K562 (cell line): ENCODE data around the gene UQCR11. TPM values are rescaled to one million over a fixed set of nuclear protein-coding genes. Genes with fewer than 3 reads are reported as not detected.
A peak's percentile ranks its signal among the peaks of the same experiment; 100 is the strongest.

Source experiments
- ATAC-seq: fragments of 200-7000 bp; cut with Tn5 transposase; 3 replicates; pipeline ENCODE4 v1.9.1; 2020; ENCODE audit warnings: moderate library complexity
- BruUV-seq: library from RNA; stranded (reverse); fragments of 400-500 nt; replicated peaks from 2 replicates; lab custom pipeline; 2021; lab: Mats Ljungman, UMichigan
- CTCF ChIA-PET: fragments of 300-600 bp; formaldehyde crosslinking; extraction: SDS; loops from one replicate; lab custom pipeline; 2021; ENCODE audit warnings: low intra/inter-chr PET ratio; lab: Yijun Ruan, JAX
- POLR2A ChIA-PET: fragments of 300-600, 350-650 bp; sonication (Branson Sonifier 250); formaldehyde crosslinking; extraction: SDS; loops from one replicate; lab custom pipeline; 2021; ENCODE audit warnings: antibody characterized with exemption, inconsistent platforms; lab: Yijun Ruan, JAX
- DNase-seq, 4 experiments: peaks; one replicate each; pipeline versions ENCODE4 v3.0.0 to v3.0.0-alpha.2; 2011 to 2018; ENCODE audit warnings: low spot score in 3 of 4, mixed read lengths in 3 of 4; ENCODE audit errors: extremely low read depth in 1 of 4
- FAIRE-seq: peaks from 2 replicates; lab custom pipeline; 2011; peaks lifted over from hg19 to GRCh38; lab: Jason Lieb, UNC
- H2AFZ ChIP-seq: 2 replicates; pipeline ENCODE4 v1.6.0; 2011; ENCODE audit warnings: low read depth, low read length, control low read depth, inconsistent platforms
- H3K27ac ChIP-seq: fragments of 200-600 bp; 3 replicates; pipeline ENCODE4 v1.8.0; 2011; ENCODE audit warnings: low read depth, mild to moderate bottlenecking, control low read depth, inconsistent platforms, low read length, moderate library complexity, mixed read lengths; ENCODE audit errors: extremely low read depth
- H3K27me3 ChIP-seq, 2 experiments: fragments of 300-600 bp in 1 of 2; 2 replicates in 1 of 2; 3 replicates in 1 of 2; pipeline versions ENCODE4 v1.6.0 to v1.8.0; 2011; ENCODE audit warnings: inconsistent platforms in 2 of 2, low read length in 2 of 2, mild to moderate bottlenecking in 1 of 2, mixed read lengths in 1 of 2, moderate library complexity in 1 of 2; ENCODE audit not compliant: control insufficient read depth in 2 of 2, insufficient read depth in 2 of 2
- H3K36me3 ChIP-seq: fragments of 300-600 bp; 3 replicates; pipeline ENCODE4 v1.8.0; 2011; ENCODE audit warnings: mild to moderate bottlenecking, low read length, inconsistent platforms; ENCODE audit not compliant: control insufficient read depth, insufficient read depth
- H3K4me1 ChIP-seq, 2 experiments: fragments of 200-600 bp in 1 of 2; replicated peaks in 1 of 2; 2 replicates in 1 of 2; 3 replicates in 1 of 2; pipeline versions ENCODE4 v1.5.1 to v1.8.0; 2011; ENCODE audit warnings: inconsistent platforms in 2 of 2, low read length in 2 of 2, mild to moderate bottlenecking in 1 of 2, mixed read lengths in 1 of 2, moderate library complexity in 1 of 2; ENCODE audit not compliant: control insufficient read depth in 2 of 2, insufficient read depth in 2 of 2
- H3K4me2 ChIP-seq: 2 replicates; pipeline ENCODE4 v1.6.1; 2011; ENCODE audit warnings: low read length, control low read depth, inconsistent platforms, mixed read lengths; ENCODE audit not compliant: insufficient read depth
- H3K4me3 ChIP-seq: fragments of 200-600 bp; sonication (generic), shearing (Covaris generic); 2 replicates; pipeline ENCODE4 v1.5.1; 2016; ENCODE audit warnings: control low read depth, inconsistent platforms
- H3K79me2 ChIP-seq: fragments of 200-600 bp; 3 replicates; pipeline ENCODE4 v1.8.0; 2011; ENCODE audit warnings: low read length, inconsistent platforms; ENCODE audit not compliant: control insufficient read depth, insufficient read depth
- H3K9ac ChIP-seq, 2 experiments: 2 replicates each; pipeline versions ENCODE4 v1.6.0 to v1.6.1; 2011; ENCODE audit warnings: low read depth in 2 of 2, low read length in 2 of 2, control low read depth in 1 of 2, inconsistent platforms in 1 of 2, mild to moderate bottlenecking in 1 of 2, mixed read lengths in 1 of 2; ENCODE audit not compliant: insufficient read depth in 1 of 2
- H3K9me1 ChIP-seq: one replicate; pipeline ENCODE4 v1.6.0; 2011; ENCODE audit warnings: inconsistent platforms, mild to moderate bottlenecking, low read length, moderate library complexity; ENCODE audit not compliant: control insufficient read depth, insufficient read depth
- H3K9me3 ChIP-seq: replicated peaks from 2 replicates; pipeline ENCODE4 v1.5.1; 2011; ENCODE audit warnings: low read depth, low read length, inconsistent platforms; ENCODE audit not compliant: control insufficient read depth, insufficient read depth
- H4K20me1 ChIP-seq: replicated peaks from 2 replicates; pipeline ENCODE4 v1.6.1; 2011; ENCODE audit warnings: low read length, inconsistent platforms, mixed read lengths; ENCODE audit not compliant: control insufficient read depth, insufficient read depth
- FOXA3 ChIP-seq, 2 experiments: fragments of 450-650 bp in 1 of 2; sonication (generic) in 1 of 2; formaldehyde crosslinking; IDR thresholded peaks in 1 of 2; conservative IDR thresholded peaks in 1 of 2; 2 replicates each; pipeline versions ENCODE4 v1.4.0 to v1.8.0; 2020 to 2022; ENCODE audit warnings: mild to moderate bottlenecking in 2 of 2, missing genetic modification reagents in 1 of 2
- JUN ChIP-seq, 2 experiments: sonication (generic) in 1 of 2; formaldehyde crosslinking in 1 of 2; IDR thresholded peaks; 2 replicates each; pipeline versions ENCODE4 v1.6.1 to v1.8.0; 2012 to 2022; ENCODE audit warnings: borderline replicate concordance in 2 of 2, mild to moderate bottlenecking in 2 of 2, improper control_type of control experiment in 1 of 2, low read depth in 1 of 2, low read length in 1 of 2, missing genetic modification reagents in 1 of 2
- WGBS: fragments of 100-300 bp; shearing (Covaris generic); methylation state at CpG from one replicate; pipeline ENCODE4 v1.1.6; 2016; ENCODE audit warnings: low coverage, mixed read lengths; ENCODE audit not compliant: insufficient coverage; ENCODE audit errors: missing lambda C conversion rate; 5-methylcytosine and 5-hydroxymethylcytosine counted together
- in situ Hi-C: fragments of 300-500 bp; cut with MboI; formaldehyde crosslinking; loops from 4 replicates; pipeline ENCODE4 v1.15.0; 2018; ENCODE audit warnings: inconsistent platforms, mixed read lengths
- intact Hi-C: fragments of 100-400 bp; cut with micrococcal nuclease; formaldehyde crosslinking; loops from 2 replicates; pipeline ENCODE4 v1.14.2; 2022
- polyA plus RNA-seq, 8 experiments: library from polyadenylated mRNA; depleted of rRNA in 4 of 8; stranded (reverse) in 5 of 8; unstranded in 3 of 8; fragments of >200 nt; fragmentation: Nextera tagmentation in 2 of 8; fragmentation: Illumina TruSeq in 1 of 8; extraction: Ambion mirVana in 2 of 8; extraction: Trizol in 1 of 8; gene quantifications; 2 replicates each; pipeline versions ENCODE4 v1.2.1 to v1.2.3, GENCODE V29; 2011 to 2014; ENCODE audit warnings: inconsistent platforms in 1 of 8, missing spikeins in 1 of 8
- total RNA-seq, 7 experiments: library from RNA; depleted of rRNA in 6 of 7; stranded (reverse); fragments of >200 nt in 6 of 7; fragmentation: Illumina TruSeq in 2 of 7; extraction: Trizol in 2 of 7; gene quantifications; 2 replicates each; pipeline versions ENCODE4 v1.2.1 to v1.2.3, GENCODE V29; 2011 to 2021; ENCODE audit warnings: low replicate concordance in 1 of 7
- TF ChIP-seq, protein P1 (sequence below): fragments of 450-650 bp; IDR thresholded peaks from 2 replicates; pipeline ENCODE4 v1.7.0; 2016; ENCODE audit warnings: borderline replicate concordance

The UQCR11 gene
- total and polyA plus RNA-seq, 9 of the 15 experiments (the other 6 are each of a cell fraction or from before 2014, with no cell fraction given), result 57.6 to 394 (median 259) TPM

DNA sequence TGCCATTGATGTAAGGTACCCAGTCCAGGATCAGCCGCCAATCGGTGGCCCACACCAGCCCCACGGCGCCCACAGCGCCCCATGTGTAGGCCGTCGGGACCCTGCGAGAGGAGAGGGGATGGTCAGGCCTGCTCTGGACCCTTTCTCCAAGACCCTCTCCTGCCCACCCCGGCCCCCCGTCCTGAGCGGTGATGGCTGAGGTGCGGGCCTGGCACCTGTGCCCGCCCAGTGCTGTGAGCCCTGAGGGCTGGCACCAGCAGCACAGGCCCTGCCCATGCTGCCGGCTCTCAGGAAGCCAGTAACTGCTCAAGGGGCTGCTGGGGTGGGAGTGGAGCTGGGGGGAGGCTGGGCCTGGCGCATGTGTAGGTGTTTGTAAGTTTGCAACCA is 5.8 kb downstream of the UQCR11 start:
- peaks cover 18% of the 10 kb centered on the region for H4K20me1 ChIP-seq
- no peak overlapping the region for H3K4me2 ChIP-seq
- WGBS, result 98% methylated on average over 14 of the region's 15 CpGs

More for the DNA sequence above, 5.8 kb downstream of the UQCR11 start:
- Histone ChIP-seq H2AFZ (no peak overlapping the region), H3K9ac (peak overlapping the region in 1 of 2 experiments; percentile 85; a peak in 2 of 4 replicates), H3K9me3 (no peaks in the 10 kb centered on the region), H3K27ac (no peak overlapping the region), H3K79me2 (peaks cover 63% of the 10 kb centered on the region), H3K27me3 (no peaks in the 10 kb centered on the region), H3K9me1 (peaks cover 3% of the 10 kb centered on the region), H3K36me3 (peaks cover 75% of the 10 kb centered on the region), H3K4me3 (no peak overlapping the region), H3K4me1 (peaks cover 25 to 58% of the 10 kb centered on the region in 2 experiments)
- no peak for DNase-seq
- FAIRE-seq, result no peak
- in situ Hi-C loops, result no loop called here
- BruUV-seq, result no TSS peak
- ChIA-PET CTCF (no interaction called here), POLR2A (interaction anchor here (0.6 kb wide), 1 partner anchor 739 kb away, joined by 3 read pairs; no protein-coding TSS in a partner anchor)
- ATAC-seq, result no peak
- intact Hi-C loops, result no loop called here
- TF ChIP-seq FOXA3 (CRISPR knock-in tag; conservative IDR thresholded peaks at IDR 0.05 in 1 of 2, IDR thresholded peaks at IDR 0.05 in 1 of 2) (0 out of 4 replicates have a peak, but pooled peaks of 1 of the 2 experiments have one; percentile 28), JUN (IDR thresholded peaks at IDR 0.05; ENCODE audit: borderline replicate concordance, low read depth, low read length) (no peak), JUN (CRISPR knock-in tag; IDR thresholded peaks at IDR 0.05; ENCODE audit: borderline replicate concordance) (0 out of 2 replicates have a peak, but pooled peaks have one; percentile 22)
- TF ChIP-seq, protein P1, sequence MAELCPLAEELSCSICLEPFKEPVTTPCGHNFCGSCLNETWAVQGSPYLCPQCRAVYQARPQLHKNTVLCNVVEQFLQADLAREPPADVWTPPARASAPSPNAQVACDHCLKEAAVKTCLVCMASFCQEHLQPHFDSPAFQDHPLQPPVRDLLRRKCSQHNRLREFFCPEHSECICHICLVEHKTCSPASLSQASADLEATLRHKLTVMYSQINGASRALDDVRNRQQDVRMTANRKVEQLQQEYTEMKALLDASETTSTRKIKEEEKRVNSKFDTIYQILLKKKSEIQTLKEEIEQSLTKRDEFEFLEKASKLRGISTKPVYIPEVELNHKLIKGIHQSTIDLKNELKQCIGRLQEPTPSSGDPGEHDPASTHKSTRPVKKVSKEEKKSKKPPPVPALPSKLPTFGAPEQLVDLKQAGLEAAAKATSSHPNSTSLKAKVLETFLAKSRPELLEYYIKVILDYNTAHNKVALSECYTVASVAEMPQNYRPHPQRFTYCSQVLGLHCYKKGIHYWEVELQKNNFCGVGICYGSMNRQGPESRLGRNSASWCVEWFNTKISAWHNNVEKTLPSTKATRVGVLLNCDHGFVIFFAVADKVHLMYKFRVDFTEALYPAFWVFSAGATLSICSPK, result no peak
